ENCODE results near the gene MTA2. TPM values are rescaled to one million over a fixed set of nuclear protein-coding genes. Genes with fewer than 3 reads are reported as not detected.
"Not testable (repeated sequence)": the region's sequence is repeated elsewhere in the genome, so short reads cannot be mapped to it uniquely, and the experiment has no call there.

MTA2 gene
- total RNA-seq, 2 donors from 2014 or later: 142 to 198 TPM

DNA sequence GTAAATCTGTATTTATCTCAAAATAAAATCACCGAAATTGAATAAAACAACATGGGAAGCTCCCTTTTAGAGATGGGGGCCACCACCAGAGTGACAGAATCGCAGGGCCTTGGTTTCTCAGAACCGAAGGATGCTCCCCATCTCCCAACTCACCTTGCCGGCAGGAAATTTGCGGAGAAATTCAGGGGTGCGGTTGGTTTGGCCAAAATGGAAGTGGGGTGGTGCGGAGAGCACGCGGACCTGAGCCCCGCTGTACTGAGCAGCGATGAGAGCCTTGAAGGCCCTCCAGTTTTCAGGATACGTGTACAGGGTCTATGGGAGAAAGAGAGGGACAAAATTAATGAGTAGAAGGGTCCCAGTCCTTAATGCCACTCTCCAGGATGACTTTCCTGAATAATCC is 29.2 kb downstream of the MTA2 start:
- H3K4me3 Mint-ChIP-seq: peak overlapping the region; percentile 98
- H3K9me3 Mint-ChIP-seq: no peaks in the 10 kb centered on the region
- peaks cover 99% of the 10 kb centered on the region for H3K36me3 Mint-ChIP-seq (ENCODE audit: low read depth)
- H3K27me3 Mint-ChIP-seq: no peaks in the 10 kb centered on the region
- H3K4me1 Mint-ChIP-seq: peaks cover 34% of the 10 kb centered on the region
- ATAC-seq (replicated peaks): no peak
- peak overlapping the region; percentile 98 for H3K27ac Mint-ChIP-seq

DNA sequence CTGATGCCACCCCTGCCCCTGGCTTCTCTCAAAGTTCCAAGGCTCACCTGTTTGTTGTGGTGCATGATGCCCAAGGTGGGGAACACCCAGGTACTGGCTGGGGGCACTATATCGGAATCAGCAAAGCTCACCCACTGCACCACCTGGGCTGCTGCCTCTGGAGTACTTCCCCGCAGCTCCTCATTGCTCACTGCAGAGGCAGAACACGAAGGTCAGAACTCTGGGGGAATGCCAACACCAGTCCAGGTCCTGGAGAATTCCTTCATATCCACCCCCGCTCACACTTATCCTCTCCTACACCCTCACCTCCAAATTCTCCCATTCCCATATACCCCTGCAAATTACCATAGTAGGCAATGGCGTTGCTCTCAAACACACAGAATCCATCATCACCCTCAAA is 30.2 kb downstream of the MTA2 start:
- Mint-ChIP-seq H3K36me3 (ENCODE audit: low read depth) (peaks cover 99% of the 10 kb centered on the region), H3K4me3 (peak overlapping the region; percentile 98), H3K4me1 (peaks cover 41% of the 10 kb centered on the region), H3K27ac (peak overlapping the region; percentile 98)
- H3K9me3 Mint-ChIP-seq; ATAC-seq (replicated peaks); H3K27me3 Mint-ChIP-seq: not testable (repeated sequence)

DNA sequence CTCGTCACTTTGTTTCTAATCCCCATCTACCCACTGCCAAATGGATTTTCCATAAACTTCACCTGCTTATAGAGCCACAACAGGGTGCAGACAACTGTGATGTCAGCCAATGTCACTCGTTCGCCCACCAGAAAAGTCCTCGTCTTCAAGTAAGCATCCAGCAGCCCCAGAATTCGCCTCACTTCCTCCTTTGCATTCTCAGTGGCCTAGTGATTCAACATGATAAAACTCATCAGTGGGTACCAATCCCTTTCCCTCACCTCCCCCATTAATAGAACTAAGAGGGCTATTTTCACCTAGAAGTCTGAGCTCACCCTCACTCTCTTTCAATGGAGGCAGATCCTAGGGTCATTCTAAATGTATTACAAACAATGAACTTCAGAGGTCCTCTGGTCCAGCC is 30.8 kb downstream of the MTA2 start:
- Mint-ChIP-seq H3K4me1 (peaks cover 41% of the 10 kb centered on the region), H3K27ac (peak overlapping the region; percentile 98), H3K4me3 (peak overlapping the region; percentile 98), H3K36me3 (ENCODE audit: low read depth) (peaks cover 100% of the 10 kb centered on the region)
- ATAC-seq (replicated peaks); H3K9me3 Mint-ChIP-seq; H3K27me3 Mint-ChIP-seq: not testable (repeated sequence)

DNA sequence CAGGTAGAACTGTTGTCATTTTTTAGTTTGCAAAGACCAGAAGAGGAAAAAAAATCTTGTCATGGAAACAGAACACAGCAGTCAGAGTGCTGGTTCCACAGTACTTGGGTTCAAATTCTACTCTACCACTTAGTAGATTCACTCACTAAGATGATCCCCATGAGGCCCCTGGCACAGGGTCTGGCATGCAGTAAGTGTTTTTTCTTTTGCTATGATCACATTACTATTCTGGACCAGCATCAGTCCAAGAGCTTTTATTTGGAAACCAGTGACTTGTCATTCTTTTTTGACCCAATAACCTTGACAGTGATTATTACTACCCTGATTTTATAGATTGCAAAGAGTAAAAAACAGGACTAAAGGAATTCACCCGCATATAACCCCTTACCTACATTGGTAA is 32.1 kb downstream of the MTA2 start:
- H3K27me3 Mint-ChIP-seq: no peaks in the 10 kb centered on the region
- no peaks in the 10 kb centered on the region for H3K9me3 Mint-ChIP-seq
- H3K36me3 Mint-ChIP-seq (ENCODE audit: low read depth): peaks cover 100% of the 10 kb centered on the region
- peaks cover 33% of the 10 kb centered on the region for H3K4me1 Mint-ChIP-seq
- H3K27ac Mint-ChIP-seq: no peak overlapping the region
- no peak for ATAC-seq (replicated peaks)
- H3K4me3 Mint-ChIP-seq: peak overlapping the region; percentile 98

DNA sequence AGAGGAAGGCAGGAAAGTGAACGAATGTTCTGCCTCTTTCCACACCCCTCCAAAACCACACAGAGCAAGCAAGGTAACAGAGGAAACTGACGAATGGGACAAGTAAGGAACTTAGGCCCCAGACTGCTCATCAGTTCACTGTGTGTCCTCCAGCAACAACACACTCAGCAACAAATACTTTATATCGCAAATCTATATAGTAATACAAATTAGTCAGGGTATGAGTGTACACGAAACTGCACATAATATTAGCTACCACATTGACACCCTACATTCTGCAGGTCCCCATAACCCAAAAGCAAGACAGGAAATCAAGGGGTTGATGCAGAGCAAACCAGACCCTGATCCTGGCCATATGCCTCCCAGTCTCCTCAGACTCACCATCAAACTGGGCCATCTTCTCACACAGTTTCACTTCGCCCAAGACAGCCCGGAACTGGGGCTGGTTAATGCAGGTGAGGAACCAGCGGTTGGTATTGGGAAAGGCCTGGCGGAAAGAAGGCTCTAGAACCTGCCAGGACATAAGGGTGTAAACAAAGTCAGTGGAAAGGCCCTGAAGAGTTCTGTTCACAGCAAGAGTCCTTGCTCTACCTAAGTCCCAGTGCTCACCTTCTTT is 34.5 kb downstream of the MTA2 start:
- Mint-ChIP-seq H3K4me3 (peak overlapping the region; percentile 77), H3K36me3 (ENCODE audit: low read depth) (peaks cover 99% of the 10 kb centered on the region), H3K27me3 (no peaks in the 10 kb centered on the region), H3K9me3 (no peaks in the 10 kb centered on the region), H3K27ac (peak overlapping the region; percentile 93), H3K4me1 (peaks cover 26% of the 10 kb centered on the region)
- peak; percentile 71 for ATAC-seq (replicated peaks)

DNA sequence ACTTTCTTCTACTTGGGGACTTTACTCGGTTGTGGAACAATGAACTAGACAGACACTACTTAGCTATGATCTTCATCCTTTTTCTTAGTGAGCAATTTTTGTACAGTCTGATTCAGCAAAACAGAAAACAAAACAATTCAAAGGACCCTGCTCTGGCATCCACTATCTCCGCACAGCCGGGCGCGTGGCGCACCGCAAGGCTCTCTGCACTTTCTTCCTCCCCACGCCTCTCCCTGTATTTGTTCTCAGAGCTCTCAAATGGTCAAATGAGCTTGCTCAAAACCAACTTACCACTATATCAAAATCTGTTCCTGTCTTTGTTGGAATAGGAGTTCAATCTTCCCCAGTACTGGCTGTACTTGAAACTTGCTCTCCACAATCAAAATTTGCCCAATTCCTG is 35.4 kb downstream of the MTA2 start:
- no peak for ATAC-seq (replicated peaks)
- Mint-ChIP-seq H3K4me3 (peak overlapping the region; percentile 77), H3K4me1 (peaks cover 23% of the 10 kb centered on the region), H3K27me3 (no peaks in the 10 kb centered on the region), H3K36me3 (ENCODE audit: low read depth) (peaks cover 99% of the 10 kb centered on the region), H3K27ac (peak overlapping the region; percentile 93), H3K9me3 (no peaks in the 10 kb centered on the region)

DNA sequence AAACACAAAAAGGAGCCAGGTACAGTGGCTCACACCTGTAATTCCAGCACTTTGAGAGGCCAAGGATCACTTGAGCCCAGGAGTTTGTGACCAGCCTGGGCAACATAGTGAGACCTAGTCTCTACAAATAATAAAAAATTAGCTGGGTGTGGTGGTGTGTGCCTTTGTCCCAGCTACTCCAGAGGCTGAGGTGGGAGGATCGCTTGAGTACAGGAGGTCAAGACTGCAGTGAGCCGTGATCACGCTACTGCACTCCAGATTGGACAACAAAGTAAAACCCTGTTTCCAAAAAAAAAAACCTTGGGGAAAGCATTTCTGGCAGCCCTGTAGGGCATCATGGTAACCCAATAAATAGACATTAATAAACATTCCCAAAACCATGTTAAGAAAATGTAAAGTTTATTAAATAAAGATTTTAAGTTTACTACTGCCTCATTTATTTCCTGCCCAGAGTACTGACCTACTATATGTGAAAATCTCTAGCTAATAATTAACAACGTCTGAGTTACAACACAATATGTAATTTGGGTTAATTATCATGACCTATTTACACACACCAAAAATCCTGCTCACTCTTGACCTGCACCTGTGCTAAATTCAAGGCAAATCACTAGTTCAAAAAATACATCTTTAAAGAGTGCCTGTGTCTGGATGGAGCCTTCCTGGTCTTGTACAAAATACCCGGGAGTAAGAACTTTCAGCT is 36.4 kb downstream of the MTA2 start:
- no peak overlapping the region for H3K27ac Mint-ChIP-seq

DNA sequence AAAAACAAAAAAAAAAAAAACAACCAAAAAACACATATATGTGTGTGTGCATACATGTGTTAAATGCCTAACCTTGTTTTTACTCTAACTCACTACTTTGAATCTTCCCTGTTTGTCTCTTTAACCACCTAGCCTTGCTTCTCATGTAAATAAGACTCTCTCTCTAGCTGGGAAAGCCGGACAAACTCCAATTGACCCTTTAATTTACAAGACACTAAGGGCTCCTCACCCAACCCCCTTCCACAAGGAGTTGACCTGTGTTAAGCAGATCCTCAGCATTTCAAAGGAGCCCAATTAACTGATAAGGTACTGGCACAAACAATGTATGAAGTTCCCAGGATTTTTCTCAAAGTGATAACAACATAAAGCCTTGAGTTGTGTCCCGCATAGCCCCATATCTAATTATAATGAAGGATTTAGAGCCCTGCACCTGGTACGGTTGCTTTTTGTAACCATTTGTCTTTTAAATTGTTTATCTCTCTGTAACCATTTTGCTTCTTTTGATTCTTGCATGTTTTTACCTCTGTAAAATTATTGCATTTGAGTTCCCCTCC is 39.9 kb downstream of the MTA2 start:
- H3K27me3 Mint-ChIP-seq; H3K9me3 Mint-ChIP-seq; ATAC-seq (replicated peaks): not testable (repeated sequence)
- H3K27ac Mint-ChIP-seq: peak overlapping the region; percentile 61
- peaks cover 38% of the 10 kb centered on the region for H3K4me1 Mint-ChIP-seq
- peaks cover 99% of the 10 kb centered on the region for H3K36me3 Mint-ChIP-seq (ENCODE audit: low read depth)
- peak overlapping the region; percentile 9 for H3K4me3 Mint-ChIP-seq

More for the DNA sequence above, 36.4 kb downstream of the MTA2 start:
- H3K27me3 Mint-ChIP-seq: no peaks in the 10 kb centered on the region
- H3K9me3 Mint-ChIP-seq: no peaks in the 10 kb centered on the region
- peaks cover 24% of the 10 kb centered on the region for H3K4me1 Mint-ChIP-seq
- no peak for ATAC-seq (replicated peaks)
- H3K4me3 Mint-ChIP-seq: peak overlapping the region; percentile 5
- peaks cover 99% of the 10 kb centered on the region for H3K36me3 Mint-ChIP-seq (ENCODE audit: low read depth)

DNA sequence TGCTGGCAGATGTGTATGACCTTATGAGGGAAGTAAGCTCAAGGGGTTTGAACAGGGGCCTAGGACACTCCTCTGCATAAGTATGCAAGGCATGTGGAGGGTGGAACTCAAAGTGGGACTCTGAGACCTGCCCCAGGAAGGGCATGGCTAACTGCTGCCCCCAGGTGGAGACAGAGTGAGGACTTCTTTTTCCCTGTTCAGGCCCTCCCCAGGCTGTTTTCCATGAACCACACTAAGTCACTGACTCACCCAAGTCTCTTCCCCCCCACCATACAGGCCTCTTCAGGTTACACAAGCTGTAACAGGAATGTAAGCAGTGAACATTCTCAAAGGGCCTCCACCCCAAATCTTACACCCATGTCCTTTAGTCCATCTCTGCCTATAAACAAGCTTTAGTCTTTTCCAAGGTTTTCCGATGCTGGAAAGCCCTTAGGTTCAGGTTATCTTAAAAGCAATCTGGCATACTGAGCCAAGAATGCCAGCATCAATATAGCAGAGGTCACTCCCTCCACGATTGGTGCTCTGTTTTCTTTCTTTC is 41.0 kb downstream of the MTA2 start:
- peak; percentile 18 for ATAC-seq (replicated peaks)
- no peaks in the 10 kb centered on the region for H3K27me3 Mint-ChIP-seq
- H3K4me3 Mint-ChIP-seq: peak overlapping the region; percentile 92
- peaks cover 48% of the 10 kb centered on the region for H3K4me1 Mint-ChIP-seq
- H3K9me3 Mint-ChIP-seq: no peaks in the 10 kb centered on the region
- peaks cover 99% of the 10 kb centered on the region for H3K36me3 Mint-ChIP-seq (ENCODE audit: low read depth)
- peak overlapping the region; percentile 99 for H3K27ac Mint-ChIP-seq

DNA sequence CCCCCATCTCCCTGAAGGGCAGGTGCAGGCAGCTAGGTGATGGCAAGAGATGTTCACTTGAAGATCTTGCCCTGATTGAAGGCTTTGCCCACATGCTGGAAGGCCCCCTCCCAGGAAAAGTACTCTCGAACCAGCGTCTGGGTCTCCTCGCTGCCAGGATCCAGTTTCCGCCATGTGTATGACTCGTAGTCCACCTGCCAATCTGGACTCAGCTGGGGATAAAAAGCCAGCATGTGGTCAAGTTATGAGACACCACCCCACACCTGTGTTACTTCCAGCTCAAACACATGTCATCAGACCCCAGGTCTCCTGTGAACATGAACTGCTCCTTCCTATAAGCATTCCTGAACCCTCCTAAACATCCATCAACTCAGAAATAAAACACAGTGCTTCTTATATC is 42.0 kb downstream of the MTA2 start:
- peaks cover 55% of the 10 kb centered on the region for H3K4me1 Mint-ChIP-seq
- peak overlapping the region; percentile 99 for H3K27ac Mint-ChIP-seq
- peak overlapping the region; percentile 92 for H3K4me3 Mint-ChIP-seq
- not testable (repeated sequence) for H3K27me3 Mint-ChIP-seq; H3K9me3 Mint-ChIP-seq; ATAC-seq (replicated peaks)
- peaks cover 99% of the 10 kb centered on the region for H3K36me3 Mint-ChIP-seq (ENCODE audit: low read depth)

DNA sequence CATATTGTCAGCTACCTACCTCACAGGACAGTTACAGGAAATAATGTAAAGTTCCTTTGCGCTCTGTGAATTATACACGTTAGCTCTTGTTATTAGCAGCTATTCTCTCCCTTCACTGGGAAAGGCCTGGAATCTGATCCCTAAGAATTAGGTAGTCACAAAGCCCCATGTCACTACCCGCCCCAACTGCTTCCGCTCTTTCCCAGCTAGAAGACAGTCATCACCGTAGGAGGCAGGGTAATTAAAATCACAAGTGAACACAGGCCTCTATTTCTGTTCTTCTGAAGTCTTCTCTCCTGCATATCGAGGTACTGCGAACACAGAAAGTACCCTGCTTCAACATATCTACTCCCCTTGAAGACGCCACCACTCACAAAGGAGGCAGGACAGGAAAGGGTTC is 42.5 kb downstream of the MTA2 start:
- H3K4me3 Mint-ChIP-seq: peak overlapping the region; percentile 92
- no peaks in the 10 kb centered on the region for H3K9me3 Mint-ChIP-seq
- peaks cover 100% of the 10 kb centered on the region for H3K36me3 Mint-ChIP-seq (ENCODE audit: low read depth)

DNA sequence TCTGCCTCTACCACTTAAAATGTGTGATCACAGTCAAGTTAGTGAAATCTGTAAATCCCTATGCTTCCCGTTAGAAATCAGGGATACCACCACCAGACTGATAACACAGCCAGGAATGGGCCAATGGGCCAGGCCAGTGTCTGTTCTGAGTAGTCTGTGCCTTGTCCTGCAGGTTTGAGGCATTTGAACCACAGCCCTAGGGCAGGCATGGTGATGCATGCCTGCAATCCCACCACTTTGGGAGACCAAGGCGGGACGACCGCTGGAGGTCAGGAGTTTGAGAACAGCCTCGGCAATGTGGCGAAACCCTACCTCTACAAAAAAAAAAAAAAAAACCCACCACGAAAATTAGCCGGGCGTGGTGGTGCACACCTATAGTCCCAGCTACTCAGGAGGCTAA is 43.0 kb downstream of the MTA2 start:
- peak overlapping the region; percentile 92 for H3K4me3 Mint-ChIP-seq
- peaks cover 65% of the 10 kb centered on the region for H3K4me1 Mint-ChIP-seq
- H3K27me3 Mint-ChIP-seq: no peaks in the 10 kb centered on the region
- no peaks in the 10 kb centered on the region for H3K9me3 Mint-ChIP-seq
- H3K36me3 Mint-ChIP-seq (ENCODE audit: low read depth): peaks cover 97% of the 10 kb centered on the region
- ATAC-seq (replicated peaks): no peak
- peak overlapping the region; percentile 99 for H3K27ac Mint-ChIP-seq

More for the DNA sequence above, 42.5 kb downstream of the MTA2 start:
- Mint-ChIP-seq H3K4me1 (peaks cover 60% of the 10 kb centered on the region), H3K27ac (peak overlapping the region; percentile 99), H3K27me3 (no peaks in the 10 kb centered on the region)
- ATAC-seq (replicated peaks): no peak

DNA sequence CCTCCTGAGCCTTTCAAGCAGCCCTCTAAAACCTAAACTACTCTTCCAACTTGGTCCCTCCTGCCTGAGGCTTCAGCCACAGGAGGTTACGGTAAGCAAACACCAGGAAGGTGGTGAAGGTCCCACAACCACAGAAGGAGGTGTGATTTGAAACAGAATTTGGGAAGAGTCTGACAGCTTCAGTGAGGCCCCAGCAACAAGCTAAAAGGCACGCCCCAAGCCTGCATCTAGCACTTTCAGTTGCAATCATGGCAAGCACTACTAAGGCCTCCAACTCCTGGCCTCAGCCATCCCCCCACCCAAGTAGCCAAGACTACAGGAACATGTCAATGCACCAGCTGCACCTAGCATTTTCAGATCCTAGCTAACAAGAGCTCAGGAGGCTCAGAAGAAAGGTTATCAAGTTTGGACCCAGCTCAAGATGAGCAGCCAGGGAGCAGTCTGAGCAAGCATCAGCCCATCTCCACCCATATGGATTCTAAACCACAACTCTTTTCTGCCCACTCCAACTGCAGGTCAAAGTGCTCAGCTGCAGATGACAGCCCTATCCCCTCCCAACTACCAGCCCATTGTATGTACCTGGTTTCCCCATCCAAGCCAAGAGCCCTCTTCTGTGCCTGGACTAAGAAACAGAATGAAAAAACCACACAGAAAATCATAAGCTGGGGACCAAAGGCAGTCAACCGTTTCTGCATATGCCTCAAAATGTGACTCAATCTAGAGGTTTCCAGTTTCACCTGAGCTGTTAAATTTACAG is 44.6 kb downstream of the MTA2 start:
- Mint-ChIP-seq H3K4me3 (peak overlapping the region; percentile 92), H3K9me3 (no peaks in the 10 kb centered on the region), H3K27me3 (no peaks in the 10 kb centered on the region), H3K4me1 (peaks cover 78% of the 10 kb centered on the region), H3K27ac (peak overlapping the region; percentile 99), H3K36me3 (ENCODE audit: low read depth) (peaks cover 94% of the 10 kb centered on the region)
- ATAC-seq (replicated peaks): peak; percentile 34

DNA sequence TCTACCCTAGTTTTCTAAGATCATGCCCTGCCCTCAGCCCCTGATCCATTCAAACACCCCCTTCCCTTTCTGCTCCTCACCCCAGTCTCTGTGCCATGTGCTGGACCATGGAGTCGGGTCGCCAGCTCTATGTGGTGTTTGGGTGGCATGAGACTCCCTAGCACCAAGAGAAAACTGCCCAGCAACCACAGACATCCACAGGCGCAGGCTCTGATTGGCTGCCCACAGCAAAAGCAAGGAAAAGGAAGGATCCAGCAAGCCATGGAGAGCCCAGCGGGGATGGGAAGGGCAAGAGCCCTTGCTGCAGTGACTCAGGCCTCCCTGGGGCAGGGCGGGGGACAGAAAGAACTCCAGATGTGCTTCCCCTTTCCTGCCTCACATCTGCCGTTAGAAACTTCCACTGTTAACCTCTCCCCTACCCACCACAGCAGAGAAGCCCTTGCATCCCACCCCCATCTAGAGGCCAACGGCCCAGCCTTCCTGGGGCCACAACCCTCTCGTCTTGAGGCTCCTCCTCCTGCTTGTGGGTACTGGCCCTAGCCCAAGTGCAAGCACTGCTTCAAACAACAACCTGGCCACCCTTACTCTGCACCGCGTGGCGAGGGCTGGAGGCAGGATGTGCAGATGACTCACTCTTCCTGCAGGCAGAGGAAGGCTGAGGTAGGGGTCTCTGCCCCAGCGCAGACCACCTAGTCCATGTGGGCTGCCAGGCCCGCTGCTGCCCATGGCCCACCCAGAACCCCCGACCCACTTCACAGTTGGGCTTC is 45.4 kb downstream of the MTA2 start:
- peaks cover 80% of the 10 kb centered on the region for H3K4me1 Mint-ChIP-seq
- peak overlapping the region; percentile 92 for H3K4me3 Mint-ChIP-seq
- H3K27ac Mint-ChIP-seq: peak overlapping the region; percentile 99
- H3K27me3 Mint-ChIP-seq: no peaks in the 10 kb centered on the region
- no peaks in the 10 kb centered on the region for H3K9me3 Mint-ChIP-seq
- H3K36me3 Mint-ChIP-seq (ENCODE audit: low read depth): peaks cover 93% of the 10 kb centered on the region
- ATAC-seq (replicated peaks): peak; percentile 56
